ENCODE measurements around the gene CAMSAP3. TPM values are rescaled to one million over a fixed set of nuclear protein-coding genes. Genes with fewer than 3 reads are reported as not detected.
A peak's percentile ranks its signal among the peaks of the same experiment; 100 is the strongest.

CAMSAP3 gene
- total and polyA plus RNA-seq, 2 donors, result 0.90 to 2.0 TPM

- WGBS, result 85% methylated on average over 15 of the region's 15 CpGs
- Histone ChIP-seq H3K4me3 (ENCODE audit: low read depth, low read length) (no peak overlapping the region), H3K36me3 (ENCODE audit: insufficient read depth) (no peaks in the 10 kb centered on the region), H3K27ac (ENCODE audit: low read depth) (no peak overlapping the region), H3K4me1 (ENCODE audit: insufficient read depth) (no peaks in the 10 kb centered on the region)
- DNase-seq (ENCODE audit: extremely low spot score), result no peak
These were observed 52.8 kb downstream of the CAMSAP3 start for GRCh38 chr19:7648265-7649014.

GRCh38 chr19:7650148-7650547 lies 54.5 kb downstream of the CAMSAP3 start:
- H3K4me1 ChIP-seq (ENCODE audit: insufficient read depth), result no peaks in the 10 kb centered on the region
- H3K27ac ChIP-seq (ENCODE audit: low read depth), result no peak overlapping the region
- H3K36me3 ChIP-seq (ENCODE audit: insufficient read depth), result no peaks in the 10 kb centered on the region
- no peak for DNase-seq (ENCODE audit: extremely low spot score)
- WGBS, result 38% methylated on average over 2 of the region's 2 CpGs
- no peak overlapping the region for H3K4me3 ChIP-seq (ENCODE audit: low read depth, low read length)

GRCh38 chr19:7652061-7652641 lies 56.5 kb downstream of the CAMSAP3 start:
- H3K4me3 ChIP-seq (ENCODE audit: low read depth, low read length), result no peak overlapping the region
- no peaks in the 10 kb centered on the region for H3K36me3 ChIP-seq (ENCODE audit: insufficient read depth)
- 4% methylated on average over 28 of the region's 28 CpGs for whole genome bisulfite sequencing
- H3K4me1 ChIP-seq (ENCODE audit: insufficient read depth), result no peaks in the 10 kb centered on the region
- H3K27ac ChIP-seq (ENCODE audit: low read depth), result no peak overlapping the region
- DNase-seq (ENCODE audit: extremely low spot score), result peak; percentile 67

GRCh38 chr19:7654401-7654800 lies 58.7 kb downstream of the CAMSAP3 start:
- no peak overlapping the region for H3K4me3 ChIP-seq (ENCODE audit: low read depth, low read length)
- no peak overlapping the region for H3K27ac ChIP-seq (ENCODE audit: low read depth)
- no peaks in the 10 kb centered on the region for H3K4me1 ChIP-seq (ENCODE audit: insufficient read depth)
- no peak for DNase-seq (ENCODE audit: extremely low spot score)
- H3K36me3 ChIP-seq (ENCODE audit: insufficient read depth), result no peaks in the 10 kb centered on the region
- 50% methylated on average over 8 of the region's 8 CpGs for WGBS

GRCh38 chr19:7655581-7655980 lies 59.9 kb downstream of the CAMSAP3 start:
- Histone ChIP-seq H3K4me1 (ENCODE audit: insufficient read depth) (no peaks in the 10 kb centered on the region), H3K27ac (ENCODE audit: low read depth) (no peak overlapping the region), H3K4me3 (ENCODE audit: low read depth, low read length) (no peak overlapping the region), H3K36me3 (ENCODE audit: insufficient read depth) (no peaks in the 10 kb centered on the region)
- WGBS, result 69% methylated on average over 8 of the region's 8 CpGs
- no peak for DNase-seq (ENCODE audit: extremely low spot score)

- no peaks in the 10 kb centered on the region for H3K36me3 ChIP-seq (ENCODE audit: insufficient read depth)
- H3K4me3 ChIP-seq (ENCODE audit: low read depth, low read length), result no peak overlapping the region
- 33% methylated on average over 14 of the region's 14 CpGs for WGBS
- H3K27ac ChIP-seq (ENCODE audit: low read depth), result no peak overlapping the region
- no peaks in the 10 kb centered on the region for H3K4me1 ChIP-seq (ENCODE audit: insufficient read depth)
- no peak for DNase-seq (ENCODE audit: extremely low spot score)
These were observed 61.6 kb downstream of the CAMSAP3 start for GRCh38 chr19:7657131-7657751.

GRCh38 chr19:7658219-7658686 lies 62.6 kb downstream of the CAMSAP3 start:
- Histone ChIP-seq H3K4me3 (ENCODE audit: low read depth, low read length) (no peak overlapping the region), H3K4me1 (ENCODE audit: insufficient read depth) (no peaks in the 10 kb centered on the region), H3K27ac (ENCODE audit: low read depth) (no peak overlapping the region), H3K36me3 (ENCODE audit: insufficient read depth) (no peaks in the 10 kb centered on the region)
- WGBS, result 32% methylated on average over 9 of the region's 9 CpGs
- DNase-seq (ENCODE audit: extremely low spot score), result no peak

- no peak overlapping the region for H3K4me3 ChIP-seq (ENCODE audit: low read depth, low read length)
- no peak for DNase-seq (ENCODE audit: extremely low spot score)
- no peaks in the 10 kb centered on the region for H3K4me1 ChIP-seq (ENCODE audit: insufficient read depth)
- WGBS, result 75% methylated on average over 8 of the region's 8 CpGs
- H3K36me3 ChIP-seq (ENCODE audit: insufficient read depth), result no peaks in the 10 kb centered on the region
- H3K27ac ChIP-seq (ENCODE audit: low read depth), result no peak overlapping the region
These were observed 66.3 kb downstream of the CAMSAP3 start for GRCh38 chr19:7661744-7662538.

GRCh38 chr19:7662657-7663056 lies 67.0 kb downstream of the CAMSAP3 start:
- H3K27ac ChIP-seq (ENCODE audit: low read depth), result no peak overlapping the region
- H3K4me3 ChIP-seq (ENCODE audit: low read depth, low read length), result no peak overlapping the region
- H3K4me1 ChIP-seq (ENCODE audit: insufficient read depth), result no peaks in the 10 kb centered on the region
- WGBS, result 83% methylated on average over 14 of the region's 14 CpGs
- no peak for DNase-seq (ENCODE audit: extremely low spot score)
- no peaks in the 10 kb centered on the region for H3K36me3 ChIP-seq (ENCODE audit: insufficient read depth)

GRCh38 chr19:7663706-7664105 lies 68.0 kb downstream of the CAMSAP3 start:
- DNase-seq (ENCODE audit: extremely low spot score), result no peak
- H3K4me3 ChIP-seq (ENCODE audit: low read depth, low read length), result no peak overlapping the region
- WGBS, result 64% methylated on average over 7 of the region's 7 CpGs
- no peak overlapping the region for H3K27ac ChIP-seq (ENCODE audit: low read depth)
- H3K4me1 ChIP-seq (ENCODE audit: insufficient read depth), result no peaks in the 10 kb centered on the region
- no peaks in the 10 kb centered on the region for H3K36me3 ChIP-seq (ENCODE audit: insufficient read depth)

GRCh38 chr19:7665076-7665475 lies 69.4 kb downstream of the CAMSAP3 start:
- H3K36me3 ChIP-seq (ENCODE audit: insufficient read depth), result no peaks in the 10 kb centered on the region
- no peaks in the 10 kb centered on the region for H3K4me1 ChIP-seq (ENCODE audit: insufficient read depth)
- no peak for DNase-seq (ENCODE audit: extremely low spot score)
- H3K4me3 ChIP-seq (ENCODE audit: low read depth, low read length), result no peak overlapping the region
- no peak overlapping the region for H3K27ac ChIP-seq (ENCODE audit: low read depth)
- WGBS, result 32% methylated on average over 4 of the region's 4 CpGs

Data from urinary bladder (tissue), 4 donors.